Loucy (cell line): ENCODE data around the gene DNAJC1.

ENCODE experiments used
- H2AFZ ChIP-seq: fragments of 200-600 bp; sonication (generic); 2 replicates; pipeline ENCODE4 v1.6.0; 2016; ENCODE audit warnings: antibody characterized with exemption, mild to moderate bottlenecking, low read length, moderate library complexity
- H3F3A ChIP-seq: fragments of 200-600 bp; 2 replicates; pipeline ENCODE4 v1.6.0; 2016; ENCODE audit warnings: antibody characterized with exemption, low read depth, mild to moderate bottlenecking
- H3K27me3 ChIP-seq: fragments of 200-600 bp; sonication (generic); 2 replicates; pipeline ENCODE4 v1.6.1; 2014; ENCODE audit warnings: low read length, mild to moderate bottlenecking; ENCODE audit not compliant: insufficient read depth, poor library complexity, severe bottlenecking
- H3K36me3 ChIP-seq: fragments of 200-600 bp; sonication (generic); 2 replicates; pipeline ENCODE4 v1.6.1; 2016; ENCODE audit warnings: low read length; ENCODE audit not compliant: insufficient read depth
- H3K4me1 ChIP-seq: fragments of 200-600 bp; sonication (generic); 2 replicates; pipeline ENCODE4 v1.5.1; 2014; ENCODE audit warnings: low read length, mild to moderate bottlenecking; ENCODE audit not compliant: insufficient read depth, poor library complexity, severe bottlenecking
- H3K4me2 ChIP-seq: fragments of 200-600 bp; sonication (generic); 2 replicates; pipeline ENCODE4 v1.6.0; 2014; ENCODE audit warnings: antibody characterized with exemption, low read length, low read depth, mild to moderate bottlenecking; ENCODE audit not compliant: poor library complexity, severe bottlenecking
- H3K4me3 ChIP-seq: fragments of 200-600 bp; sonication (generic); 2 replicates; pipeline ENCODE4 v1.5.1; 2014; ENCODE audit warnings: low read length, mild to moderate bottlenecking, mixed read lengths; ENCODE audit not compliant: poor library complexity, severe bottlenecking
- H3K79me2 ChIP-seq: fragments of 200-600 bp; sonication (generic); 2 replicates; pipeline ENCODE4 v1.6.1; 2014; ENCODE audit warnings: low read length; ENCODE audit not compliant: insufficient read depth
- H3K9ac ChIP-seq: fragments of 200-600 bp; sonication (generic); 2 replicates; pipeline ENCODE4 v1.6.0; 2014; ENCODE audit warnings: mild to moderate bottlenecking, low read depth, low read length, moderate library complexity; ENCODE audit not compliant: poor library complexity, severe bottlenecking
- H3K9me2 ChIP-seq: fragments of 200-600 bp; sonication (generic); replicated peaks from 2 replicates; pipeline ENCODE4 v1.6.1; 2016; ENCODE audit warnings: low read depth, low read length, mixed read lengths
- H3K9me3 ChIP-seq: fragments of 200-600 bp; sonication (generic); 2 replicates; pipeline ENCODE4 v1.6.1; 2014; ENCODE audit warnings: mild to moderate bottlenecking, antibody characterized with exemption, low read length, low read depth; ENCODE audit not compliant: insufficient read depth
- H4K20me1 ChIP-seq: fragments of 200-600 bp; sonication (generic); 2 replicates; pipeline ENCODE4 v1.6.0; 2014; ENCODE audit warnings: antibody characterized with exemption, low read length, mild to moderate bottlenecking; ENCODE audit not compliant: insufficient read depth, poor library complexity, severe bottlenecking
- EZH2phosphoT487 ChIP-seq: fragments of 200-600 bp; IDR thresholded peaks from 2 replicates; pipeline ENCODE4 v1.6.1; 2018; ENCODE audit warnings: antibody characterized with exemption, mild to moderate bottlenecking, moderate library complexity, borderline replicate concordance
- TF ChIP-seq, protein P1 (sequence below): fragments of 200-600 bp; sonication (generic); conservative IDR thresholded peaks from 2 replicates; pipeline ENCODE4 v1.5.1; 2014; ENCODE audit warnings: mild to moderate bottlenecking, antibody characterized with exemption, low read length

The DNAJC1 gene

DNA sequence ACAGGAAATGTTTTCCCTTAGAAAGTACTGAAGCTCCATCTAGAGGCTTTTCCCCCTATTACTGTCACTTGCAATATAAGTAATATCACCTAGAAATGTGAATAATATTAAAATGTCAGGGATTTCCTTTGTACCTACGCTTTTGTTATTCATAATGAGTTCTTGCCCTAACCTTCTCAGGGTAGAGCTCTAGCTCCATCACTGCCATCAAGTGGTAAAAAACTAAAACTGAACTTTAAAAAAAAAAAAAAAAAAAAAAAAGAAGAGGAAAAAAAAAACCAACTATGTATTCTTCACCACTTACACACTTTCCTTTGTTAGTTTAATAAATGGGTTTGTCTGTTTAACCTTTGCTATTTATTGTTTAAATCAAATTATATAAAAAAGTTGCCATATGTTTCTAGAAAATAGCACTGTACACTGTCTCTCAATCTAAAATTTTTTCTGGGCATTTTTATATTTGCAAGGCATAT, 49.9 kb downstream of the DNAJC1 start:
- TF ChIP-seq, protein P1, sequence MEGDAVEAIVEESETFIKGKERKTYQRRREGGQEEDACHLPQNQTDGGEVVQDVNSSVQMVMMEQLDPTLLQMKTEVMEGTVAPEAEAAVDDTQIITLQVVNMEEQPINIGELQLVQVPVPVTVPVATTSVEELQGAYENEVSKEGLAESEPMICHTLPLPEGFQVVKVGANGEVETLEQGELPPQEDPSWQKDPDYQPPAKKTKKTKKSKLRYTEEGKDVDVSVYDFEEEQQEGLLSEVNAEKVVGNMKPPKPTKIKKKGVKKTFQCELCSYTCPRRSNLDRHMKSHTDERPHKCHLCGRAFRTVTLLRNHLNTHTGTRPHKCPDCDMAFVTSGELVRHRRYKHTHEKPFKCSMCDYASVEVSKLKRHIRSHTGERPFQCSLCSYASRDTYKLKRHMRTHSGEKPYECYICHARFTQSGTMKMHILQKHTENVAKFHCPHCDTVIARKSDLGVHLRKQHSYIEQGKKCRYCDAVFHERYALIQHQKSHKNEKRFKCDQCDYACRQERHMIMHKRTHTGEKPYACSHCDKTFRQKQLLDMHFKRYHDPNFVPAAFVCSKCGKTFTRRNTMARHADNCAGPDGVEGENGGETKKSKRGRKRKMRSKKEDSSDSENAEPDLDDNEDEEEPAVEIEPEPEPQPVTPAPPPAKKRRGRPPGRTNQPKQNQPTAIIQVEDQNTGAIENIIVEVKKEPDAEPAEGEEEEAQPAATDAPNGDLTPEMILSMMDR, result peak; percentile 57
- TF ChIP-seq EZH2phosphoT487, result no peak
- Histone ChIP-seq H3K36me3 (no peaks in the 10 kb centered on the region), H3F3A (no peaks in the 10 kb centered on the region), H3K9ac (no peak overlapping the region), H4K20me1 (peaks cover 23% of the 10 kb centered on the region), H3K9me2 (no peaks in the 10 kb centered on the region), H3K4me1 (no peaks in the 10 kb centered on the region), H3K79me2 (peaks cover 75% of the 10 kb centered on the region), H2AFZ (no peak overlapping the region), H3K9me3 (no peaks in the 10 kb centered on the region), H3K27me3 (no peaks in the 10 kb centered on the region), H3K4me3 (no peak overlapping the region), H3K4me2 (no peak overlapping the region)

DNA sequence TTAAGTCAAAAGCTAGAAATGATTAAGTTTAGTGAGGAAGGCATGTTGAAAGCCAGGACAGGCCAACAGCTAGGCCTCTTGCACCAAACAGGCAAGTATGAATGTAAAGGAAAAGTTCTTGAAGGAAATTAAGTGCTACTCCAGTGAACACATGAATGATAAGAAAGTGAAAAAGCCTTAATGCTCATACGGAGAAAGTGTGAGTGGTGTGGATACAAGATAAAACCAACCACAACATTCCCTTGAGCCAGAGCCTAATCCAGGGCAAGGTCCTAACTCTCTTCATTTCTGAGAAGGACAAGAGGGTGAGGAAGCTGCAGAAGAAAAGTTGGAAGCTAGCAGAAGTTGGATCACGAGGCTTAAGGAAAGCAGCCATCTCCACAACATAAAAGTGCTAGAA, 53.0 kb downstream of the DNAJC1 start:
- no peak overlapping the region for H2AFZ ChIP-seq
- no peaks in the 10 kb centered on the region for H3K27me3 ChIP-seq
- H3K9me3 ChIP-seq, result no peaks in the 10 kb centered on the region
- peaks cover 4% of the 10 kb centered on the region for H3K4me1 ChIP-seq
- H3K4me3 ChIP-seq, result no peak overlapping the region
- H4K20me1 ChIP-seq, result peaks cover 19% of the 10 kb centered on the region
- no peaks in the 10 kb centered on the region for H3K36me3 ChIP-seq
- no peak overlapping the region for H3K9ac ChIP-seq
- H3K79me2 ChIP-seq, result peaks cover 71% of the 10 kb centered on the region
- no peak overlapping the region for H3K4me2 ChIP-seq
- H3K9me2 ChIP-seq, result no peaks in the 10 kb centered on the region
- TF ChIP-seq, protein P1, result no peak
- no peak for TF ChIP-seq EZH2phosphoT487
- no peaks in the 10 kb centered on the region for H3F3A ChIP-seq

DNA sequence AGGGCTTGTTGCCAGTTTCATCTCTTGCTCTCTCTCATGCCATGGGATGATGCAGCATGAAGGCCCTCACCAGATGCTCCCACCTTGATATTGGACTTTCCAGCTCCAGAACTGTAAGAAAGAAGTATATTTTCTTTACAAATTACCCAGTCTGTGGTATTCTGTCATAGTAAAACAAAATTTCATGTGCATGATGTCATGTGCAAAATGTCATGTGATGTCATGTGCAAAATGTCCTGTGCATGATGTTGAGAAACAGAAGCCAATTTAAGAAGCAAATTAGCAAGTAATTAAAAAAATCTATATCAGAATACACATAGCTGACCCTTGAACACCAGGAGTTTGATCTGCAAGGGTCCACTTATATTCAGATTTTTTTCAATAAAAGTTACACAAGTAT, 56.6 kb downstream of the DNAJC1 start:
- Histone ChIP-seq H3F3A (peaks cover 4% of the 10 kb centered on the region; the same call in 1 of the 2 replicates), H3K9me2 (no peaks in the 10 kb centered on the region), H3K9ac (no peak overlapping the region), H3K9me3 (no peaks in the 10 kb centered on the region), H4K20me1 (peaks cover 20% of the 10 kb centered on the region), H3K79me2 (peaks cover 75% of the 10 kb centered on the region), H3K4me3 (no peak overlapping the region), H3K4me2 (no peak overlapping the region), H3K27me3 (no peaks in the 10 kb centered on the region), H2AFZ (no peak overlapping the region), H3K36me3 (no peaks in the 10 kb centered on the region), H3K4me1 (peaks cover 7% of the 10 kb centered on the region)
- no peak for TF ChIP-seq EZH2phosphoT487

DNA sequence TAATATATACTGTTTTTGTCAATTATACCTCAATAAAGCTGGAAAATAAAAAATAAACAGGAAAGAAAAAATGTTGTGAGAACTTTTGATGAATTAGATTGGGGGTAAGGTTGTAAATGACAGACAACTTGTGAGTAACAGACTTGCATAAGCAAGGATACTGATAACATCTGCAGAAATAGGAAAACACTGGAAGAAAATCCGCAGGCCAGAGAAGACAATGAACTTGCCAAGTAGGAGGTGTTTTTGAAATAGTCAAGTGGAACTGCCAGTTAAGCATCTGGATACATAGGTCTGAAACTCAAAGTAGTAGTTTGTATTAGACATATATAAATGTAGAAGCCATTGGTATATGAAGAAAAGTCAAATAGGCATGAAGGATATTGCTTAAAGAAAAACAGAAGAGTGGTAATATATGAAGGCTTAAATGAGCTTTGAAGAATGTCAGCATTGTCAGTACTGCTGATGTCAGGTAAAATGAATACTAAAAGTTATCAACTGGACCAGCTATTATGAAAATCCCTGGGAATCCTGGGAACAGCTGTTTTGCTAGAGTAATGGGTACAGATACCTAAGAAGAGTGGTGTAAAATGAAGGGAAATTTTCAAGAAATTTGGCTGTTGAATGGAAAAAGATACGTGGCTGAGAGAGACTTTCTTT, 58.7 kb downstream of the DNAJC1 start:
- Histone ChIP-seq H3K27me3 (no peaks in the 10 kb centered on the region), H3K9me3 (no peaks in the 10 kb centered on the region), H3F3A (peaks cover 4% of the 10 kb centered on the region; the same call in 1 of the 2 replicates), H3K4me3 (no peak overlapping the region), H3K4me1 (peaks cover 7% of the 10 kb centered on the region), H3K4me2 (no peak overlapping the region), H3K9ac (no peak overlapping the region), H2AFZ (no peak overlapping the region), H3K36me3 (no peaks in the 10 kb centered on the region), H3K9me2 (no peaks in the 10 kb centered on the region), H4K20me1 (peaks cover 17% of the 10 kb centered on the region), H3K79me2 (peaks cover 59% of the 10 kb centered on the region)
- TF ChIP-seq, protein P1, result no peak
- no peak for TF ChIP-seq EZH2phosphoT487
